ENCODE measurements around the gene SHQ1.
A peak's percentile ranks its signal among the peaks of the same experiment; 100 is the strongest.

SHQ1 gene

DNA sequence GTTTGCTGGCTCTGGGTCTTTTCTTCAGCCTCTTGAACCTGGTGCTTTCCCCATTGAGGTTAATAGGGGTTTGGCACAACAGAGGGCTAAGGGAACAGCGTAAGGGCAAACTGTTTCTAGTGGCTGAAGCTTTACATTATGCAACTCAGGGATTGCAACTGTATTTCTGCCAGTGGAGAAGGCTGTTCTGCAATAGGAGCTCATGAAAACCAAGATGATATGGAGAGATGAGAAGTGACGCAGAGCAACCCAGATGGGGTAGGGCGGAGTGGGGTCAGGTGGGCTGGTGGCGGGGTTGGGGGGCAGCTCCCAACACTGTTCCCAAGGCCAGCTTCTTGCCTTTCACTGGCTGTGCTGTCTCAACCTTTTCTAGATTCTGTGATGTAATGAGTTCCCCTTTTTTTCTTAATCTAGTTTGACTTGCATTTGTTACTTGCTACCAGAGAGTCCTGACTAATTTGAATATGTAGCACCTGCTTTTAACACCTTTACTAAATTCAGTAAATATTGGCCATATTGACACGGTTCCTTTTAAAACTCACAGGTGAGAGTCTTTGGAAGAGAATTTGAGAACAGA is 46.8 kb upstream of the SHQ1 start:
- H3K27ac ChIP-seq (replicated peaks): peak overlapping the region; percentile 74
- H3K27me3 ChIP-seq (ENCODE audit: insufficient read depth, poor library complexity, severe bottlenecking): no peaks in the 10 kb centered on the region
- H3K4me3 ChIP-seq (replicated peaks; ENCODE audit: insufficient read depth, low read length): 0 out of 2 replicates have a peak overlapping the region, but pooled peaks have one; percentile 17
- TF ChIP-seq SPI1 (IDR thresholded peaks at IDR 0.05; ENCODE audit: borderline replicate concordance, low read depth): peak; percentile 94
- TF ChIP-seq, protein P1, sequence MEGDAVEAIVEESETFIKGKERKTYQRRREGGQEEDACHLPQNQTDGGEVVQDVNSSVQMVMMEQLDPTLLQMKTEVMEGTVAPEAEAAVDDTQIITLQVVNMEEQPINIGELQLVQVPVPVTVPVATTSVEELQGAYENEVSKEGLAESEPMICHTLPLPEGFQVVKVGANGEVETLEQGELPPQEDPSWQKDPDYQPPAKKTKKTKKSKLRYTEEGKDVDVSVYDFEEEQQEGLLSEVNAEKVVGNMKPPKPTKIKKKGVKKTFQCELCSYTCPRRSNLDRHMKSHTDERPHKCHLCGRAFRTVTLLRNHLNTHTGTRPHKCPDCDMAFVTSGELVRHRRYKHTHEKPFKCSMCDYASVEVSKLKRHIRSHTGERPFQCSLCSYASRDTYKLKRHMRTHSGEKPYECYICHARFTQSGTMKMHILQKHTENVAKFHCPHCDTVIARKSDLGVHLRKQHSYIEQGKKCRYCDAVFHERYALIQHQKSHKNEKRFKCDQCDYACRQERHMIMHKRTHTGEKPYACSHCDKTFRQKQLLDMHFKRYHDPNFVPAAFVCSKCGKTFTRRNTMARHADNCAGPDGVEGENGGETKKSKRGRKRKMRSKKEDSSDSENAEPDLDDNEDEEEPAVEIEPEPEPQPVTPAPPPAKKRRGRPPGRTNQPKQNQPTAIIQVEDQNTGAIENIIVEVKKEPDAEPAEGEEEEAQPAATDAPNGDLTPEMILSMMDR (IDR thresholded peaks at IDR 0.05; ENCODE audit: insufficient read depth, low read length): no peak
- TF ChIP-seq, protein P2, sequence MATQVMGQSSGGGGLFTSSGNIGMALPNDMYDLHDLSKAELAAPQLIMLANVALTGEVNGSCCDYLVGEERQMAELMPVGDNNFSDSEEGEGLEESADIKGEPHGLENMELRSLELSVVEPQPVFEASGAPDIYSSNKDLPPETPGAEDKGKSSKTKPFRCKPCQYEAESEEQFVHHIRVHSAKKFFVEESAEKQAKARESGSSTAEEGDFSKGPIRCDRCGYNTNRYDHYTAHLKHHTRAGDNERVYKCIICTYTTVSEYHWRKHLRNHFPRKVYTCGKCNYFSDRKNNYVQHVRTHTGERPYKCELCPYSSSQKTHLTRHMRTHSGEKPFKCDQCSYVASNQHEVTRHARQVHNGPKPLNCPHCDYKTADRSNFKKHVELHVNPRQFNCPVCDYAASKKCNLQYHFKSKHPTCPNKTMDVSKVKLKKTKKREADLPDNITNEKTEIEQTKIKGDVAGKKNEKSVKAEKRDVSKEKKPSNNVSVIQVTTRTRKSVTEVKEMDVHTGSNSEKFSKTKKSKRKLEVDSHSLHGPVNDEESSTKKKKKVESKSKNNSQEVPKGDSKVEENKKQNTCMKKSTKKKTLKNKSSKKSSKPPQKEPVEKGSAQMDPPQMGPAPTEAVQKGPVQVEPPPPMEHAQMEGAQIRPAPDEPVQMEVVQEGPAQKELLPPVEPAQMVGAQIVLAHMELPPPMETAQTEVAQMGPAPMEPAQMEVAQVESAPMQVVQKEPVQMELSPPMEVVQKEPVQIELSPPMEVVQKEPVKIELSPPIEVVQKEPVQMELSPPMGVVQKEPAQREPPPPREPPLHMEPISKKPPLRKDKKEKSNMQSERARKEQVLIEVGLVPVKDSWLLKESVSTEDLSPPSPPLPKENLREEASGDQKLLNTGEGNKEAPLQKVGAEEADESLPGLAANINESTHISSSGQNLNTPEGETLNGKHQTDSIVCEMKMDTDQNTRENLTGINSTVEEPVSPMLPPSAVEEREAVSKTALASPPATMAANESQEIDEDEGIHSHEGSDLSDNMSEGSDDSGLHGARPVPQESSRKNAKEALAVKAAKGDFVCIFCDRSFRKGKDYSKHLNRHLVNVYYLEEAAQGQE (IDR thresholded peaks at IDR 0.05; ENCODE audit: insufficient replicate concordance, low read depth): no peak
- no peak for TF ChIP-seq GABPA (IDR thresholded peaks at IDR 0.05; ENCODE audit: low read depth)
- peak; percentile 62 for TF ChIP-seq POLR2AphosphoS5 (IDR thresholded peaks at IDR 0.05; ENCODE audit: low read depth)
- DNase-seq (ENCODE audit: low read depth in 1 of 2, low spot score in 1 of 2): peak; percentile 47 to 88

DNA sequence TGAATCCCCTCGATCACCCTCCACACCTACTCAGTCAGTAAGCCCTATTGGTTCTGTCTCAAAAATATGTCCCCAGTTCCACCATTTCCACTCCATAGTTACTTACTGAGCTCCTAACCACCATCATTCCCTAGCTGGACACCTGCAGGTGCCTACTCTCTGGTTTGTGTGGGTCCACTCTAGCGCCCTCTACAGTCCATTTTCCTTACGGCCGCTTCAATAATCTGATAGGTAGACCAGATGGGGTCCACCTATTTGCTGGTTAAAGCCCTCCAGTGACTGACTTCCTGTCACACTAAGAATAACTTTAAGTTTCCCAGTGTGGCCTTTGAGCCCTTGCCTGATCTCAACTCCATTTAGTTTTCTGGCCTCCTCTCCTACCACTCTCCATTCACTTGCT is 44.6 kb upstream of the SHQ1 start:
- peak in 1 of 2 experiments; percentile 23 for DNase-seq (ENCODE audit: low read depth in 1 of 2, low spot score in 1 of 2)
- TF ChIP-seq POLR2AphosphoS5 (IDR thresholded peaks at IDR 0.05; ENCODE audit: low read depth): no peak
- Histone ChIP-seq H3K27me3 (ENCODE audit: insufficient read depth, poor library complexity, severe bottlenecking) (no peaks in the 10 kb centered on the region), H3K27ac (replicated peaks) (no peak overlapping the region), H3K4me3 (replicated peaks; ENCODE audit: insufficient read depth, low read length) (no peak overlapping the region)

DNA sequence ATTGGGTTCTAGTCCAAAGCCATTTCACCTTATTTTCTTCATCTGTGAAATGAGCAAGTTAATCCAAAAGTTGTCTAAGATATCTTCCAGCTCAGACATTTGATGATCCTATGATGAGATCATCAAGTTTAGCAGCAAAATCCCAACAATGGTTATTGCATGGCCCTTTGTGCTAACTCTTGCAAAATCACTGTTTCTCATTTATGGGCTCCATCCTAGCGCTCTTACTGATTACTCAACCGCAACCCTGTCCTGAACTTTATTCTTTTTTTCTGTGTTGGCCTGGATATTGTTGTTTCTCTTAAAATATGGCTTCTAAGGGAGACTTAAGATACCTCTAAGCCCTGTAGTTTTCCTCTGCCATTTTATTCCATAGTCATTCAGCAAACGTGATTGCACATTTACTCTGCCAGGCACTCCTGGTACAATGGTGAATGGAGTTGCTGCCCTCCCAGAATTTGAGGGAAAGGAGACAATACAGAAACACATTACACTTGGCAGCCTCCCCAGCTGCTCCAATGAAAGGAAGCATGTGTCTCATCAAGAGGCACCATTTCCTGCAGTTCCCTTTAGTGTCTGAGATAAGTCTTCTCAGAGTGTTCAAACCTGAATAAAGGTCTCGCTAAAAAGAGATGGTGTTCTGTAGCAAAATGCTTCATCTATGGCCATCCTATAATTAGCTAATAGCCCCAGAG is 44.0 kb upstream of the SHQ1 start:
- peak in 1 of 2 experiments; percentile 16 for DNase-seq (ENCODE audit: low read depth in 1 of 2, low spot score in 1 of 2)
- Histone ChIP-seq H3K27ac (replicated peaks) (no peak overlapping the region), H3K27me3 (ENCODE audit: insufficient read depth, poor library complexity, severe bottlenecking) (no peaks in the 10 kb centered on the region), H3K4me3 (replicated peaks; ENCODE audit: insufficient read depth, low read length) (no peak overlapping the region)
- no peak for TF ChIP-seq GABPA (IDR thresholded peaks at IDR 0.05; ENCODE audit: low read depth)
- 0 out of 2 replicates have a peak, but pooled peaks have one; percentile 21 for TF ChIP-seq SPI1 (IDR thresholded peaks at IDR 0.05; ENCODE audit: borderline replicate concordance, low read depth)

DNA sequence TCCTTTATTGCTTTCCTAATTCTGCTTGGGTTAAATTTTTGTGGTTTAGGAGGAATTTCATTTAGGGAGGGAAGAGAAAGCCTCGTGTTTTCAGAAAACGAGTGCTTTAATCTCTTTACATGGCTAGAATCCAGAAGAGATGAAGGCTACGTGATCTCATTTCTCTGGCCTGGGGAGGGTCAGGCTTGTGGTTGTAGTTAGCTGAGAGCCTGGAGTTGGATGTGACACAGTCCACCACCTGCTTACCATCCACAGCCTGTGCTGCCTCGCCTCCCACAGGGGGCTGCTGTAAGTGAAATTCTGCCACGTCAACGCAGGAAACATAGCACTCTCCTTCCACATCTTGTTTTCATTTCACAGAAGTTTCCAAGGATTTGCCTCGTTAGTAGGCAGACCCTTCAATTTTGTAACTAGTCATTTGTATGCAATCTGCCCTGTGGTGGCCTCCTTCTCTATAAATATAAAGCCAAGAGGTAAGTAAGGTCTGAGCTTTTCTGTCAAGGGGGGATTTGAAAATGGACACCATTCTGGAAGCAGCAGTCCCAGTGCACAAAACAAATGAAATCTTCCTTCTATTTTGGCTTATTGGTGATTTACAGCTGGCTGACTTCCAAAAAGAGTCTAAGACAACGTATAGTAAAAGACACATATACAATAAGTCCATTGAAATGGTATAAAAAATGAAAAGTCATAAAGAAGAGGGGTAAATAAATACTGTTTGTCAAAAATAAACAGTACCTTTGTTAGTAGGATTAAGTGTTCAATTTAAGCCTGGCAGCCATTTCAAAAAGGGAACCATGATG is 43.0 kb upstream of the SHQ1 start:
- H3K27ac ChIP-seq (replicated peaks): peak overlapping the region; percentile 7; the same call in 1 of the 2 replicates
- TF ChIP-seq SPI1 (IDR thresholded peaks at IDR 0.05; ENCODE audit: borderline replicate concordance, low read depth) (no peak), GABPA (IDR thresholded peaks at IDR 0.05; ENCODE audit: low read depth) (no peak), POLR2AphosphoS5 (IDR thresholded peaks at IDR 0.05; ENCODE audit: low read depth) (no peak)
- TF ChIP-seq, protein P1 (IDR thresholded peaks at IDR 0.05; ENCODE audit: insufficient read depth, low read length): no peak
- TF ChIP-seq, protein P2 (IDR thresholded peaks at IDR 0.05; ENCODE audit: insufficient replicate concordance, low read depth): no peak
- H3K4me3 ChIP-seq (replicated peaks; ENCODE audit: insufficient read depth, low read length): no peak overlapping the region
- no peaks in the 10 kb centered on the region for H3K27me3 ChIP-seq (ENCODE audit: insufficient read depth, poor library complexity, severe bottlenecking)
- DNase-seq (ENCODE audit: low read depth in 1 of 2, low spot score in 1 of 2): peak in 1 of 2 experiments; percentile 30
